GM19397 (cell line): ENCODE measurements around the gene AKT3.
A peak's percentile ranks its signal among the peaks of the same experiment; 100 is the strongest.

Experiments
- ATAC-seq: cut with Tn5 transposase; IDR thresholded peaks from one replicate; pipeline ENCODE4 v1.9.1; 2021; ENCODE audit warnings: mild to moderate bottlenecking, moderate library complexity; ENCODE audit not compliant: unreplicated experiment

AKT3 gene

DNA sequence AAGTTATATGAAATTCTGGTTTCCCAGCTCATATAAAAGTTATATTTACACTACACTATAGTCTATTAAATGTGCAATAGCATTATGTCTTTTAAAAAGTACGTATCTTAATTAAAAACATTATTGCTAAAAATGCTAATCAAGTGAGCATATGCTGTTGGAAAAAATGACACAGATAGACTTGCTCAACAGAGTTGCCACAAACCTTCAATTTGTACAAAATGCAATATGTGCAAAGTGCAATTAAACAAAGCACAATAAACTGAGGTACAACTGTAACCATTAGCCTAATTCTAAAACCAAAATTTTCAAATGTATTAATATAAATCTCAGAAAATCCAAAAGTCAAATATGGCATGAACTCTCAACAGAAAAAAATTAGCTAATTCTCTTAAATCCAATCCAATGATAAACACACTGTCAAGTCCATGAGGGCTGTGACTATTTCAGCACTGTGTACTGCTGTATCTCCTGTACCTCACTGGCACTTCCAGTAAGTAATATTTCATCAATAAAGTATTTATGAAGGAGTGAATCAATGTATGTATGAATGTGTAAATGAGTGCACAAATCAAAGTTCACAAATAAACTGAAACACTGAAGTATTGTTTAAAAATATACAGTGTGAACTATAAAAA lies 116.3 kb downstream of the AKT3 start:
- no peak for ATAC-seq

DNA sequence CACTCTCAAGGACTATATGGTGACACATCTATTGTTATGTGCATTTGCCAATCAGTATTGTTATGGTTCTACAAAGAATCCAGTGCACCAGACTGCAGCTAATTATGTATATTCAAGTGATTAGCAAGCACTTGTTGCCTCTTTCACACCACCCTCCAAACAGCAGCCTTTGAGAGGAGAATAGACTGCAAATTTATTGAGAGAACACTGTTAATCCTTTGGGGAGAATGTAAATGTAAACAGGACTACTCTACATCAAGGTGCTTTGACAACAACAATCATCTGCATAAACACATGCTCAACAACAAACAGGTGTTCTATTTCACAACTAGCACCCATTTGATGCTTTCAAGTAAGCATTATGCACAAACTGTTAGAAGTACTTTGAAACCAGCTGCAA lies 117.4 kb downstream of the AKT3 start:
- no peak for ATAC-seq

DNA sequence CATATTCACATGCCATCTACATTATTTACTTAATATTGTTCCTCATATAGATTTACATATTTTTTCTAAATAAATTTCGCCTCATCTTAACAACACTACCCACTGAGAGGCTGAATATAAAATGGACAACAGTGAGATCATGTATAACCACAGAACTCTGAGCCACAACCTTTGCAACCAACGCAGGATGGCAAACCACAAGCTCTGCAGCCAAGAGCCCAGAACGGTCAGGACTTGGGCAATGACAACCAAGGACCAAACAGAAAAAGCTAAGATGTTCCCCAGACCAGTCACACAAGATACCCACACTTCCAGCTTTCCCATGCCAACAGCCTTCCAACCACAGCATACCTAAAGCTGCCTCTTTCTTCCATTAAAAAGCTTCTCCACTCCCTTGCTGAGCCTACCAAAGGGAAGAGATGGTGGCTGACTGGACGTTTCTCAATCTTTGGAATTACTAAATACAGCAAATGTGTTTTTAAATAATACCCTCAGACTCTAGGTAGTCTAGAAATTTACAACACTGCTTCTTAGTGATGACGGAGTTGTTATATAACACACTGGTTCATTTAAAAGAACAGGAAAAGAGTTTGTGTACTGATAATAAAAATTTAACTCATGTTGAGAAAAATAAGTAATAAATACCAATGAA lies 117.9 kb downstream of the AKT3 start:
- no peak for ATAC-seq

GRCh38 chr1:243731301-243731891 lies 118.6 kb downstream of the AKT3 start:
- ATAC-seq, result no peak

DNA sequence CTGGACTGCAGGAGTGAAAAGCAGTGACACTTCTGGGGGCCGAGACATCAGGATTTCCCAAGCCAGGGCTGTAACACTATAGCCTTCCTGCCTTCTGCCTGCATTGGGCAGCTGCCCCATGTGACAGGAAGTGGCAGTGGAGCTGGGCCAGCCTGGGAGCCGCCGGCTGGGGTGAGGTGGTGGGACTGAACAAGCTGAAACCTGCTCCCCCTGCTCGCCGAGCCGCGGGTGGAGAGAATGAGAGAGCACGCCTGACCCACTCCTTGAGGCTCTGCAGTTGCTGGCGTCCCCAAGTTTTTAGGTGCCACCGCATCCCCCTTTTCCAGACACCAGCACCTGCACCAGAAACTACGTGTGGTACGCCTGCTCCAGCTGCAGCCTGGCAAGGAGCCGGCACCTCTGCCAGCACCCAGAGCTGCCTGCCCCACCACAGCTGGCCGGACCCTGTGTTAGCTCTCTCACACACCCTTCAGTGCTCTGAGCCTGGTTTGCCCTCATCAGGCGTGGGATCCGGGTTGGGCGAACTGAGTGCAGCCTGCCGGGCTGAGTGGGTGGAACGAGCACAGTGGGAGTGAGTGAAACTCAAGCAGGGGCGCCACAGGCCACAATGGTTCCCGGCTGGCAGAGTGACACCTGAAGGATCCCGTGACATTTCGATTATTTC lies 119.4 kb downstream of the AKT3 start:
- ATAC-seq, result no peak

- ATAC-seq, result no peak
Measured at GRCh38 chr1:243729956-243730355, 120.1 kb downstream of the AKT3 start.

GRCh38 chr1:243727503-243728203 lies 122.4 kb downstream of the AKT3 start:
- peak; percentile 64 for ATAC-seq

DNA sequence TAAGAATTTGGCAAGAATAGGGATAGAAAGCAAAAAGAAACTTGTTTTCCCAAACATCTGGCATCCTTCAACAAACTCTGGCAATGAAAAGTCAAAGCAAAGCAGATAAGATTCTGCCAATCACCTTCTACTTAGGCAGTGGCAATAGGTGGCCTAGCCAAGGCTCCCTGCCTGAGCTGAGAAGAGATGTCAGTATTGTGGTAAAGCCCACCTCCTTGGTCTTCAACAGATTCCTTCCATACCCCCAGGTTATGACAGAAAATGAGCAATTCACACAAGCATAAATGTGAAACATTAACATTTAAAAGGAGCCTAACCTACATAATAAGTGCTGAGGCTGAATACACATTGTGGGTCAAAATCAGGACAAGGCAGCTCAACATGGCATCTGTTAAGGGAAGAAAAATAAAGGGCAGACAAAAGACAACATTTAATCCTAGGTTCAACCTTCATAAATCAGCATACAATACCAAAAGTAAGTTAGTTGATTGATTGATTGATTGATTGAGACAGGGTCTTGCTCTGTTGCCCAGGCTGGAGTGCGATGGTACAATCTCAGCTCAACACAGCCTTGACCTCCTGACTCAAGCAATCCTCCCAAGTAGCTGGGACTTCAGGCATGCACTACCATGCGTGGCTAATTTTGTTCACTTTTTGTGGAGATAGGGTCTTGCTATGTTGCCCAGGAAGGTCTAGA lies 123.1 kb downstream of the AKT3 start:
- ATAC-seq, result peak; percentile 21

- ATAC-seq, result no peak
Measured at GRCh38 chr1:243725846-243726245, 124.2 kb downstream of the AKT3 start.

DNA sequence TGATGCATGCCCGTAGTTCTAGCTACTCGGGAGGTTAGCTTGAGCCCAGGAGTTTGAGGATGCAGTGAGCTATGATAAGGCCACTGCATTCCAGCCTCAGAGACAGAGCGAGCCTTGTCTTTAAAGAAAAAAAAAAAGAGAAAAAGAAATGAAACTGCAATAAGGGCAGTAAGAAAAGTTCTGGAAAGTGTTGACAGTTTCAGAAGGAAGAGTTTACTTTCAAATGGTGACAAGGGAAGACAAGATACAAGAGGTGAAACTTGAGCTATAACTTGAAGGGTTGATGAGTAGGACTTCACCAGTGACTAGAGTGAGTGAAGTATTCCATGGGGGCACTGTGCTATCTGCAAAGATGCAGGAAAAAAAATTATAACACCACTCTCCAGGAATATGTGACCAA lies 125.0 kb downstream of the AKT3 start:
- ATAC-seq, result no peak

GRCh38 chr1:243723458-243724043 lies 126.5 kb downstream of the AKT3 start:
- ATAC-seq, result no peak

GRCh38 chr1:243723050-243723449 lies 127.0 kb downstream of the AKT3 start:
- no peak for ATAC-seq

DNA sequence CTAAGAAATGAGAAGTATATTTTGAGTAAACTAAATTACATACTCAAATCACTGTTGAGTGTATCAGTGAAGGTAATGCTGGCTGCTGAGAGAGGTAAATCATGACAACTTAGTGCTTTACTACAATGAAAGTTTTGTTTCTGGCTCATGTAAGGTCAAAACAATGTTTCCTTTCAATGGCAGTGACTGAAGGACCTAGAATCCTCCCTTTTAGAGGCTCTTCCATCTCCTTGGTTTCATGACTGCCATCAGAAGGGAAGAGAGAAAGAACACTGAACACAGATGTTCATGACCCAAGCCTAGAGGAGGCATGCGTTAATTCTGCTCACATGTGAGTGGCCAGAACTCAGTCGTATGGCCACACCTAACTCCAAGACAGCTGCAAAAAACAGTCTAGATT lies 130.6 kb downstream of the AKT3 start:
- ATAC-seq, result no peak

DNA sequence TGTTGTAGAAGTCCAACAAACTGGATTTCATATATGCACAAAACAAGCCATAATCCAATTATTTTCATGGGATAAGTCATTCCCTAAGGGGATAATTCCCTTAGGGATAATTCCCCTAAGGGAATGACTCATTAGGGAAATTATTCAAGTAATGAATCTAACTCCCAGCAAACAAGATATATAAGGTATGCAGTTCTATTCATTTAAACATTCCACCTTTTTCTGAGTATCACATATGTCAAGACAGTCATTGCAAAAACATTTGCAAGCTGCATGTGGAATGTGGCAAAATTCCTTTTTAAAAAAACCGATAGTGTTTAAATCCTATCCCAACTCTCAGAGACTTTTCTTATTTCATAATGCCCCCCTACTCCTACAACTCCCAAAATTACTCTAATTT lies 131.2 kb downstream of the AKT3 start:
- no peak for ATAC-seq

DNA sequence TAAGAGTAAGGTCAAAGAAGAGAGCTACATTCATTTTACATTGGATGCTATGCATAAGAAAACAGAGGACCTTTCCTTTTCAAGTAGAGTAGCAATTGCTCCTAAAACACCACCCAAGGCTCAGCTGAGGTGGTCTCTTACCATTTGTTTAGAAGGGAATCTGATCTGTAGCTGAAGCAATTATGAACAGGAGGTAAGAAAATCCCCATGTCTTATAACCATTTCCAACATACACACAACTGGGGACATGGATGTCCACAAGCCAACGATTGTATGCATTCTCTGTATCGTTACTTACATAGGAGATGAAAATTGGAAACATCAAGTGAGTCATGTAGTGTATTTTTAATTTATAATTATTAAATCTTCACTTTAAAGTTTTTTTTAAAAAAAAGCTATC lies 132.0 kb downstream of the AKT3 start:
- no peak for ATAC-seq

DNA sequence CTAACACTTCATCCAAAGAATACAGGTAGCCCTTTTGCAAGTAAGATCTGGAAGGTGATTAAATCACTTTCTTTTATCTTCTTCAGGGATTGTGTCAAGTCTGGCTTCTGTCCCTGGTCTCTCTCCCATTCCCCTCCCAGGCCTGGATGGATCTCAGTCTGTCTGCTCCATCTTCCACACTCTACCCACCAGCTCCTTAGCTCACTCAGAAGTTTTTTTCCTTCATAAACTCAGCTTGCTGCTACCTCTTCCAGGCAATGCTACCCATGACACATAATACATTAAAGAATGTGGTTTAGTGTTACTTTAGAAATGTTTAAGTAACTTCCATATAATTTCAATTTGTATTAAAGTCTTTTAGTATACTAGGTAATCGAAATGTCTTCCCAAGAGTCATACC lies 133.1 kb downstream of the AKT3 start:
- no peak for ATAC-seq

DNA sequence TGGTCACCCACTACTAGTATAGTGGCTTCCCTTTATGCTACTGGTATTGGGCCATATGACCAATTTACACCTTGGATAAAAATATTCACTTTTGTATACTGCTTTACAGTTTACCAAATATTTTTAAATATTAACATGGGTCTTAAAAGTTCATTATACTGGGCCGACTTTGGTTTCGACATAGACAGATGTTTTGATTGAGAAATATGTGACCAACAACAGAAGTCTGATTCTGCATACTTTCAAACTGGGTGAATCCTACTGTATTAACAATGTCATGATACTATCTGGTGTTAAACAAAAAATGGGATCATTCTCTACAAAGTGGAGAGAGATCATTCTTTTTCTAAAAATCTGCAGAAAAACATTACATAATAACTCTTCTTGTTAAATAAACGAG lies 134.8 kb downstream of the AKT3 start:
- ATAC-seq, result no peak

DNA sequence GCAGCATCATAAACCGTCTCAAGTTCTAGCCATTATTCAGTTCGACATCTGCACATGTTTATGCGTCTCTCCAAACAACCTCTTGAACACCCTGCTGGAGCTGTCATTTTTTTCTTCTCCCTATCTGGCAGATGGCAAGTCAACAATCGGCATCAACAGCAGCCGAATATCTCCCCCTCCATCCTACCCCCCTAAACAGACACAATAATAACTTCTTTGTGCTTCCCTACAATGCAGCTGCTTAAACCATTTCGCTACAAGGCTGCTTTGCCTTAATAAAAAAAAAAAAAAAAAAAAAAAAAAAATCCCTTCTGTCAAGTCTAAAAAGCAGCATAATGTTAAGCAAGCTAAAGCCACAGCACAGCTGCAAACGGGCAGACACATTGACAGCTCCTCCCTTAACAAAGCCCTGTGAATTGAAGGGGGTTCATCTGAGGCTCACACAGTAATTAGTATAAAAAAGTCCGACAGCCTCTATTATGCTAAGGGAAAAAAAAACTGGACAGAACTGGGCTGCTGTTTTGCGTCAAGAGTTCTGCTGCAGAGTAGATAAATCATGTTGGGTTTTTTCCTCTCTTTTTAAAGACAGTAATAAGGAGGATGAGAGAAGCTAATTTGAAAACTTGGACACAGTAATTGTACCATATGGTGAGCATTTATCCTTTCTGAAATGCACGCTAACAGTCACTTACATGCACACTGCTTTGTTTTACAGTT lies 136.4 kb downstream of the AKT3 start:
- ATAC-seq, result no peak

DNA sequence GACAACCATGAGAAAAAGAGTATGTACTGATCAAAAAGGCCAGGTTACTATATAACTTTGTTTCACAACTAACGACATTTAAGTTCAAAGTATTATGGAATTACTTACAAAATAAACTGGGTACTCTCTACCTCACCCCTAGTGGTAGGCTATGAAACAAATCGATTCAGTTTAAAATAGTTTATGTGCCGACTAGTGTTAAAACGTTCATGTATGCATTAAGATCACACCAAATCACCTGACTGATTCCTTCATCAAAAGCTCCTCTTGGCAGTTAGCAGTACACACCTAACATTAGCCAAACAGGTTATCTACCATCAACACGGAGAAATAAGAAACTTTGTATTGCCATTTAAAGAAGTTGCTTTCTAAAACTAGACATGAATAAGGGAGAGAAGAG lies 137.1 kb downstream of the AKT3 start:
- ATAC-seq, result no peak

GRCh38 chr1:243712242-243712641 lies 137.8 kb downstream of the AKT3 start:
- no peak for ATAC-seq
